ENCODE data around the gene TEX29.

TEX29 gene

DNA sequence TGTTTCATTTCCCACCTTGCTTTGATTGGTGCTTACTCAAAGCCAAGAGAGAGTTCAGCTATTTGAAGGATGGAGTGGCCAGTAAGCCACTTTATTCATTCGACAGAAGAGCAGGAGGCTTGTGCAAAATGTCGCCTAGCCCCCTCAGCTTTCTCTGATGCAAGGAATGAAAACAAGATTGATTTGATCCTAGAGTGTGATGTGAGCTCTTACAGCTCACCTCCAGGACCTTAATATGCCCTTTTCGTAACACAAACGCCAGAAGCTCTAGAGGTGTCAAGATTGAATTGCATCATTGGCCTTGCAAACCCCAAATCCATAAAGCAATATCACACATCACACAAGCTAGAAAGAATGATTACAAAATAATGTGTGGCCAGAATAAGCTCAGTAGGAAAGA is 36.4 kb downstream of the TEX29 start:
- H3K4me1 ChIP-seq (ENCODE audit: insufficient read depth, low read length, severe bottlenecking), result no peaks in the 10 kb centered on the region
- H3F3A ChIP-seq (ENCODE audit: insufficient read depth, low read length), result no peaks in the 10 kb centered on the region
- H3K9me2 ChIP-seq (ENCODE audit: low read depth, low read length), result no peaks in the 10 kb centered on the region
- H2AFZ ChIP-seq (ENCODE audit: low read length), result no peak overlapping the region
- no peak overlapping the region for H3K4me3 ChIP-seq (ENCODE audit: low read depth, low read length, poor library complexity, severe bottlenecking)
- no peak overlapping the region for H3K9ac ChIP-seq (ENCODE audit: low read length)
- no peaks in the 10 kb centered on the region for H3K36me3 ChIP-seq (ENCODE audit: insufficient read depth, low read length)
- TF ChIP-seq, protein P1, sequence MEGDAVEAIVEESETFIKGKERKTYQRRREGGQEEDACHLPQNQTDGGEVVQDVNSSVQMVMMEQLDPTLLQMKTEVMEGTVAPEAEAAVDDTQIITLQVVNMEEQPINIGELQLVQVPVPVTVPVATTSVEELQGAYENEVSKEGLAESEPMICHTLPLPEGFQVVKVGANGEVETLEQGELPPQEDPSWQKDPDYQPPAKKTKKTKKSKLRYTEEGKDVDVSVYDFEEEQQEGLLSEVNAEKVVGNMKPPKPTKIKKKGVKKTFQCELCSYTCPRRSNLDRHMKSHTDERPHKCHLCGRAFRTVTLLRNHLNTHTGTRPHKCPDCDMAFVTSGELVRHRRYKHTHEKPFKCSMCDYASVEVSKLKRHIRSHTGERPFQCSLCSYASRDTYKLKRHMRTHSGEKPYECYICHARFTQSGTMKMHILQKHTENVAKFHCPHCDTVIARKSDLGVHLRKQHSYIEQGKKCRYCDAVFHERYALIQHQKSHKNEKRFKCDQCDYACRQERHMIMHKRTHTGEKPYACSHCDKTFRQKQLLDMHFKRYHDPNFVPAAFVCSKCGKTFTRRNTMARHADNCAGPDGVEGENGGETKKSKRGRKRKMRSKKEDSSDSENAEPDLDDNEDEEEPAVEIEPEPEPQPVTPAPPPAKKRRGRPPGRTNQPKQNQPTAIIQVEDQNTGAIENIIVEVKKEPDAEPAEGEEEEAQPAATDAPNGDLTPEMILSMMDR (IDR thresholded peaks at IDR 0.05; ENCODE audit: low read length), result no peak
- TF ChIP-seq EZH2 (IDR thresholded peaks at IDR 0.05; ENCODE audit: borderline replicate concordance, low read length), result no peak
- H3K4me2 ChIP-seq (ENCODE audit: low read length), result no peak overlapping the region
- no peak overlapping the region for H3K27ac ChIP-seq (ENCODE audit: low read depth, low read length, poor library complexity, severe bottlenecking)
- no peaks in the 10 kb centered on the region for H3K9me3 ChIP-seq (ENCODE audit: low read length)
- H4K20me1 ChIP-seq (ENCODE audit: insufficient read depth, low read length), result no peaks in the 10 kb centered on the region
- H3K27me3 ChIP-seq (ENCODE audit: insufficient read depth, low read length), result no peaks in the 10 kb centered on the region; the same call in 1 of the 2 replicates
- no peaks in the 10 kb centered on the region for H3K79me2 ChIP-seq (ENCODE audit: insufficient read depth, low read length)

- no peaks in the 10 kb centered on the region for H3K9me3 ChIP-seq (ENCODE audit: low read length)
- no peak overlapping the region for H2AFZ ChIP-seq (ENCODE audit: low read length)
- H3K9ac ChIP-seq (ENCODE audit: low read length), result no peak overlapping the region
- no peak overlapping the region for H3K27ac ChIP-seq (ENCODE audit: low read depth, low read length, poor library complexity, severe bottlenecking)
- H4K20me1 ChIP-seq (ENCODE audit: insufficient read depth, low read length), result no peaks in the 10 kb centered on the region
- no peaks in the 10 kb centered on the region for H3K36me3 ChIP-seq (ENCODE audit: insufficient read depth, low read length)
- H3K4me1 ChIP-seq (ENCODE audit: insufficient read depth, low read length, severe bottlenecking), result no peaks in the 10 kb centered on the region
- no peaks in the 10 kb centered on the region; the same call in 1 of the 2 replicates for H3K27me3 ChIP-seq (ENCODE audit: insufficient read depth, low read length)
- H3K4me3 ChIP-seq (ENCODE audit: low read depth, low read length, poor library complexity, severe bottlenecking), result no peak overlapping the region
- H3K9me2 ChIP-seq (ENCODE audit: low read depth, low read length), result no peaks in the 10 kb centered on the region
- TF ChIP-seq, protein P1 (IDR thresholded peaks at IDR 0.05; ENCODE audit: low read length), result no peak
- TF ChIP-seq EZH2 (IDR thresholded peaks at IDR 0.05; ENCODE audit: borderline replicate concordance, low read length), result no peak
- H3K79me2 ChIP-seq (ENCODE audit: insufficient read depth, low read length), result no peaks in the 10 kb centered on the region
- no peaks in the 10 kb centered on the region for H3F3A ChIP-seq (ENCODE audit: insufficient read depth, low read length)
- H3K4me2 ChIP-seq (ENCODE audit: low read length), result no peak overlapping the region
These were observed 38.9 kb downstream of the TEX29 start for GRCh38 chr13:111359237-111359915.

DNA sequence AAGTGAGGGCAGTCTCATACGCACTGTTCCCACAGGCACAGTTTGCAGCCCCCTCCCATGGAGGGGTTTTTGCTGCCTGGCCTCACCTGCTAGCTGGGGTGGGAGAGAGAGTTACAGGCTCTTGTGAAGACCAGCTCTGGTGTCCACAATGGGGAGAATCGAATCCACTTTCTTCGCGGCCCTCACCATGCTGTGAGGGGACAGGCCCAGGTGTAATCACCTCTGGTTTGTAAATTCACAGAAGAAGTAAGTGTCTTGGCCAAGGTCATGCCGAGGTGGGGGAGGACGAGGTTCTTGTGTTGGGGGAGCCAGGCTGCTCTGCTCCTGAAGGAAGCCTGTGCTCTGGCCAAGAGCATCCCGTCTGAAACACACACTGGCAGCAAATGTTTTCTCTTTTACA is 39.5 kb downstream of the TEX29 start:
- Histone ChIP-seq H3K27me3 (ENCODE audit: insufficient read depth, low read length) (no peaks in the 10 kb centered on the region; the same call in 1 of the 2 replicates), H3K27ac (ENCODE audit: low read depth, low read length, poor library complexity, severe bottlenecking) (no peak overlapping the region), H3K79me2 (ENCODE audit: insufficient read depth, low read length) (no peaks in the 10 kb centered on the region), H3K36me3 (ENCODE audit: insufficient read depth, low read length) (no peaks in the 10 kb centered on the region), H3K4me1 (ENCODE audit: insufficient read depth, low read length, severe bottlenecking) (no peaks in the 10 kb centered on the region), H3K9me3 (ENCODE audit: low read length) (no peaks in the 10 kb centered on the region), H3K4me3 (ENCODE audit: low read depth, low read length, poor library complexity, severe bottlenecking) (no peak overlapping the region), H3F3A (ENCODE audit: insufficient read depth, low read length) (no peaks in the 10 kb centered on the region), H2AFZ (ENCODE audit: low read length) (no peak overlapping the region), H3K4me2 (ENCODE audit: low read length) (no peak overlapping the region), H4K20me1 (ENCODE audit: insufficient read depth, low read length) (no peaks in the 10 kb centered on the region), H3K9me2 (ENCODE audit: low read depth, low read length) (no peaks in the 10 kb centered on the region), H3K9ac (ENCODE audit: low read length) (no peak overlapping the region)
- no peak for TF ChIP-seq EZH2 (IDR thresholded peaks at IDR 0.05; ENCODE audit: borderline replicate concordance, low read length)
- TF ChIP-seq, protein P1 (IDR thresholded peaks at IDR 0.05; ENCODE audit: low read length), result no peak

Data from OCI-LY1 (cell line).